Prostate gland (tissue), 2 donors: ENCODE measurements around the gene ABCA8. TPM values are rescaled to one million over a fixed set of nuclear protein-coding genes. Genes with fewer than 3 reads are reported as not detected.

ENCODE experiments used
- DNase-seq: peaks from one replicate; pipeline ENCODE4 v3.0.0-alpha.2; 2019; ENCODE audit warnings: low spot score
- H3K27ac ChIP-seq, 2 donors: fragments of 200-600 bp; sonication (generic); 2 replicates each; pipeline ENCODE4 v1.5.1; 2017 to 2019
- H3K27me3 ChIP-seq: fragments of 200-600 bp; sonication (generic); replicated peaks from 2 replicates; pipeline ENCODE4 v1.5.1; 2019; ENCODE audit not compliant: insufficient read depth
- H3K36me3 ChIP-seq, 2 donors: fragments of 200-600 bp; sonication (generic); 1 replicate in 1 of 2; 2 replicates in 1 of 2; pipeline versions ENCODE4 v1.5.1 to v1.8.1; 2017 to 2019
- H3K4me1 ChIP-seq: fragments of 200-600 bp; sonication (generic); replicated peaks from 2 replicates; pipeline ENCODE4 v1.5.1; 2019
- H3K4me3 ChIP-seq, 2 donors: fragments of 200-600 bp; sonication (generic); 2 replicates each; pipeline ENCODE4 v1.5.1; 2017 to 2019
- H3K9me3 ChIP-seq: fragments of 200-600 bp; sonication (generic); 2 replicates; pipeline ENCODE4 v1.5.1; 2017
- POLR2A ChIP-seq: fragments of 450-650 bp; IDR thresholded peaks from one replicate; pipeline ENCODE4 v1.6.1; 2016; ENCODE audit warnings: antibody characterized with exemption, mild to moderate bottlenecking
- POLR2AphosphoS5 ChIP-seq: sonication (generic); formaldehyde crosslinking; IDR thresholded peaks from one replicate; pipeline ENCODE4 v1.6.1; 2017; ENCODE audit warnings: antibody characterized with exemption
- WGBS: methylation state at CpG from one replicate; pipeline ENCODE4 v1.1.5; 2018; 5-methylcytosine and 5-hydroxymethylcytosine counted together
- intact Hi-C: fragments of 100-400 bp; cut with DNase I; formaldehyde crosslinking; loops from one replicate; pipeline ENCODE4 v1.14.2; 2022
- total RNA-seq, 2 donors: library from RNA; depleted of rRNA; stranded (reverse); fragments of >200 nt; gene quantifications; one replicate each; pipeline ENCODE4 v1.1.0, GENCODE V29; 2016
- TF ChIP-seq, protein P1 (sequence below), 4 experiments: fragments of 200-600 bp in 2 of 4; fragments of 450-650 bp in 2 of 4; sonication (generic) in 2 of 4; IDR thresholded peaks; 1 replicate in 3 of 4; 2 replicates in 1 of 4; pipeline ENCODE4 v1.5.1; 2016 to 2019; ENCODE audit warnings: antibody characterized with exemption in 4 of 4, mild to moderate bottlenecking in 2 of 4, moderate library complexity in 2 of 4

ABCA8 gene
- total RNA-seq, 2 donors from 2014 or later, result 7.8 to 111 TPM

GRCh38 chr17:68853036-68853435 is 102.2 kb downstream of the ABCA8 start:
- no peaks in the 10 kb centered on the region for H3K9me3 ChIP-seq
- no peak overlapping the region for H3K4me3 ChIP-seq
- TF ChIP-seq, protein P1, sequence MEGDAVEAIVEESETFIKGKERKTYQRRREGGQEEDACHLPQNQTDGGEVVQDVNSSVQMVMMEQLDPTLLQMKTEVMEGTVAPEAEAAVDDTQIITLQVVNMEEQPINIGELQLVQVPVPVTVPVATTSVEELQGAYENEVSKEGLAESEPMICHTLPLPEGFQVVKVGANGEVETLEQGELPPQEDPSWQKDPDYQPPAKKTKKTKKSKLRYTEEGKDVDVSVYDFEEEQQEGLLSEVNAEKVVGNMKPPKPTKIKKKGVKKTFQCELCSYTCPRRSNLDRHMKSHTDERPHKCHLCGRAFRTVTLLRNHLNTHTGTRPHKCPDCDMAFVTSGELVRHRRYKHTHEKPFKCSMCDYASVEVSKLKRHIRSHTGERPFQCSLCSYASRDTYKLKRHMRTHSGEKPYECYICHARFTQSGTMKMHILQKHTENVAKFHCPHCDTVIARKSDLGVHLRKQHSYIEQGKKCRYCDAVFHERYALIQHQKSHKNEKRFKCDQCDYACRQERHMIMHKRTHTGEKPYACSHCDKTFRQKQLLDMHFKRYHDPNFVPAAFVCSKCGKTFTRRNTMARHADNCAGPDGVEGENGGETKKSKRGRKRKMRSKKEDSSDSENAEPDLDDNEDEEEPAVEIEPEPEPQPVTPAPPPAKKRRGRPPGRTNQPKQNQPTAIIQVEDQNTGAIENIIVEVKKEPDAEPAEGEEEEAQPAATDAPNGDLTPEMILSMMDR (IDR thresholded peaks at IDR 0.05), result no peak
- no peak for TF ChIP-seq POLR2AphosphoS5
- TF ChIP-seq POLR2A, result no peak
- no peaks in the 10 kb centered on the region for H3K36me3 ChIP-seq
- H3K27me3 ChIP-seq, result no peaks in the 10 kb centered on the region
- 80% methylated on average over 5 of the region's 5 CpGs for WGBS
- H3K4me1 ChIP-seq, result no peaks in the 10 kb centered on the region
- intact Hi-C loops, result no loop called here
- no peak for DNase-seq
- H3K27ac ChIP-seq, result no peak overlapping the region

DNA sequence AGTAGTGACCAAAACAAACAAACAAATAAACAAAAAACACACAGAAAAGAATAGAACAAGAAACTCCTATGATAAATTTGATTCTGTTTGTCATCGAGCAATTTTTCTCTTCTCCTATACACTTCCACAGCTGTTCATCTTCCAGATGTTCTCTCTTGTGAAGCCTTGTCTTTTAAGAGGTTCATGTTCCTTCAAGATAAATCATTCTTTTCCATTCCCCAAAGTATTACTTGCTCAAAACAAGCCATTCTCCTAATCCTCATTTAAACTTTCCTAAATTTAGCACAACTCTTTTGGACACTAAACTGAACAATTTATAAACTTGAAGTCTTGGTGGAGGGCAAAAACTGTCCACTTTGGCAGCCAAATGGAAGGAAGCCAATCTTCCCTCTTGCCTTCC is 103.3 kb downstream of the ABCA8 start:
- 78% methylated on average over 1 of the region's 1 CpG for WGBS

GRCh38 chr17:68850749-68851510 is 104.3 kb downstream of the ABCA8 start:
- no peak for DNase-seq
- no peak overlapping the region for H3K4me3 ChIP-seq
- intact Hi-C loops, result no loop called here
- no peak overlapping the region for H3K27ac ChIP-seq
- H3K36me3 ChIP-seq, result no peaks in the 10 kb centered on the region
- H3K4me1 ChIP-seq, result no peaks in the 10 kb centered on the region
- H3K27me3 ChIP-seq, result no peaks in the 10 kb centered on the region
- no peaks in the 10 kb centered on the region for H3K9me3 ChIP-seq
- TF ChIP-seq POLR2A (no peak), POLR2AphosphoS5 (no peak)
- TF ChIP-seq, protein P1 (IDR thresholded peaks at IDR 0.05), result no peak
- WGBS, result 21% methylated on average over 2 of the region's 2 CpGs

More for the DNA sequence above, 103.3 kb downstream of the ABCA8 start:
- intact Hi-C loops, result no loop called here
- TF ChIP-seq POLR2A (no peak), POLR2AphosphoS5 (no peak)
- TF ChIP-seq, protein P1 (IDR thresholded peaks at IDR 0.05), result no peak
- Histone ChIP-seq H3K9me3 (no peaks in the 10 kb centered on the region), H3K27me3 (no peaks in the 10 kb centered on the region), H3K4me1 (no peaks in the 10 kb centered on the region), H3K27ac (no peak overlapping the region), H3K4me3 (no peak overlapping the region), H3K36me3 (no peaks in the 10 kb centered on the region)
- no peak for DNase-seq

DNA sequence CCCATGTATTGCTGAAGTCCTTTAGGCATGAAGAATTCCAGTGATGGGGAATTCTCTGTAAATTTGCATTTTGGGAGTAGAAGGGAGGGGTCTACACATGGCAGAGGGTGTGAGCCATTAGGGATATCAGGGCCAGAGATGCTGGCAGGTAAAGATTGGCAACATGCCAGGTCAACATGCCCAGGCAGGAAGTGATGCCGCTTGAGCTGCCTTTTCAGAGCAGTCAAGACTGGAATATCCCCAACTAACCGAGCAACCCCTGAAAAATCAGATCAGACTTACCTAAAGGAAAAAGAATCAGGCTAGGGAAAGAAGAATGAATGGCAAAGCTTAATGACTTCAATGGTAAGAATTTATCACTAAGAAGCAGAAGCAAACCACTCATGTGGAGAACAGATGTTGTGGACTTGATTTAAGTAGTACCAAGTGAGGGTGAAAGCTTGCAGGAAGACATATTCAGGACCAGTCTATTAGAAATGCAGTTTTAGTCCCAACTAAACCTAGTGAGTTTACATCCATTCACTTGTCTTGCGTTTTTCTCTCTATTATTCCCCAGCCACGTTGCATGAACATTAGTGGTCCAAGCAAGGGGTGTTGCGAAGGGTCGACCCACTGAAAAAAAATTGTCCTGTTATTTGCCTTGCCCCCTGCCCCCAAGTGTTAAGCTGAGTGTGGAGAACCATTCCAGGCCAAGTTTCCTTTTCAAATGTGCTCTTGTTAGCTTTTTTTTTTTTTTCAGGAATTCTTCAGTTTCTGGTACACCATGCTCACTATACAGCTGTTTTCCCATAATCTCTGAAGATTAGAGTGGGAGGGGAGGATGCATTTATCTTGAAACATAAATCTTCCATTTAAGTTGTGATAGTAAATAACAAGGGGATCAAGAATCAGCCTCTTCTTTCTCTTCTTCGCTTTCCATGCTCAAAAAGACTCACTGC is 105.2 kb downstream of the ABCA8 start:
- no peak overlapping the region for H3K27ac ChIP-seq
- H3K27me3 ChIP-seq, result no peaks in the 10 kb centered on the region
- no peaks in the 10 kb centered on the region for H3K4me1 ChIP-seq
- no peak overlapping the region for H3K4me3 ChIP-seq
- no peaks in the 10 kb centered on the region for H3K9me3 ChIP-seq
- DNase-seq, result no peak
- no peaks in the 10 kb centered on the region for H3K36me3 ChIP-seq
- 66% methylated on average over 7 of the region's 7 CpGs for WGBS
- TF ChIP-seq POLR2A, result no peak
- TF ChIP-seq, protein P1 (IDR thresholded peaks at IDR 0.05), result no peak
- TF ChIP-seq POLR2AphosphoS5, result no peak
- intact Hi-C loops, result no loop called here
